AG04450 (cell line): ENCODE measurements around the gene LATS1. TPM values are rescaled to one million over a fixed set of nuclear protein-coding genes. Genes with fewer than 3 reads are reported as not detected.

Source experiments
- CTCF ChIA-PET: fragments of 300-600, 350-600 bp; formaldehyde crosslinking; extraction: SDS; loops from one replicate; lab custom pipeline; 2022; ENCODE audit warnings: antibody characterized with exemption, inconsistent platforms; lab: Charles Lee
- POLR2A ChIA-PET: fragments of 350-600 bp; formaldehyde crosslinking; extraction: SDS; loops from one replicate; lab custom pipeline; 2021; ENCODE audit warnings: antibody characterized with exemption, inconsistent platforms; lab: Yijun Ruan, JAX
- DNase-seq: peaks from one replicate; pipeline ENCODE4 v3.0.0-alpha.2; 2011; ENCODE audit warnings: low read depth, low spot score
- H3K27ac ChIP-seq: one replicate; pipeline ENCODE4 v1.5.1; 2012; ENCODE audit warnings: low read depth, low read length, control low read depth
- H3K27me3 ChIP-seq: one replicate; pipeline ENCODE4 v1.6.0; 2012; ENCODE audit warnings: low read length; ENCODE audit not compliant: control insufficient read depth, insufficient read depth
- H3K4me3 ChIP-seq: 2 replicates; pipeline ENCODE4 v1.5.1; 2011; ENCODE audit warnings: mild to moderate bottlenecking, low read depth, low read length, control low read depth
- H3K9me3 ChIP-seq: 2 replicates; pipeline ENCODE4 v1.5.1; 2012; ENCODE audit warnings: low read length; ENCODE audit not compliant: control insufficient read depth, insufficient read depth
- CTCF ChIP-seq: IDR thresholded peaks from 2 replicates; pipeline ENCODE4 v1.5.1; 2011; ENCODE audit warnings: low read depth, low read length, control low read depth, inconsistent platforms
- polyA plus RNA-seq: library from polyadenylated mRNA; depleted of rRNA; stranded (reverse); fragments of >200 nt; gene quantifications from 2 replicates; pipeline ENCODE4 v1.2.3, GENCODE V29; 2011

Gene LATS1
- polyA plus RNA-seq, 1 experiment: 17.6 TPM

GRCh38 chr6:149734915-149735314, 17.0 kb upstream of the LATS1 start:
- POLR2A ChIA-PET: no interaction called here
- no peak for DNase-seq
- no peak for TF ChIP-seq CTCF
- H3K9me3 ChIP-seq: no peaks in the 10 kb centered on the region
- H3K27me3 ChIP-seq: no peaks in the 10 kb centered on the region
- H3K4me3 ChIP-seq: no peak overlapping the region
- CTCF ChIA-PET: interaction anchor here (0.6 to 3.1 kb wide), 4 partner anchors 11 to 33 kb away, joined by 3 to 24 read pairs (median 8); partner anchors contain the start of gene NUP43
- no peak overlapping the region for H3K27ac ChIP-seq

DNA sequence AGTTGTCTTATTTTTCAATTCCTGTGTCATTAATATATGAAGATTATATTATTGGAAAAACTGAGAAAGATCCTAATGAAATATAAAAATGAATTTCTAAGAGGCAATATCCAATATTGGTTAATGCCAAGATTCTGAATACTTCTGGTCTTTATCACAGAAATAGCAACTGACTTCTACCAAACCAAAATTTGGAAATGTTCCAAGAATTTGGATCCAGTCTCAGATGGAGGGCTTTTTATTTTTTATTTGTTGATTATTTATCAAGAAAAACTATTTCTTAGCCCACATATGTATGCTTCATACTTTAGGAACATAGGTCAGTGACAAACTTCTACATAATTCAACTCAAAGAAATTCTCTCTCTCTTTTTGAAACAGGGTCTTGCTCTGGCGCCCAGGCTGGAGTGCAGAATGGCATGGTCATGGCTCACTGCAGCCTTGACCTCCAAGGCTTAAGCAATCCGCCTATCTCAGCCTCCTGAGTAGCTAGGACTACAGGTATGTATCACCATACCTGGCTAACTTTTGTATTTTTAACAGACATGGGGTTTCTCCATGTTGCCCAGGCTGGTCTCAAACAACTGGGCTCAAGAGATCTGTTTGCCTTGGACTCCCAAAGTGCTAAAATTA, 15.3 kb upstream of the LATS1 start:
- DNase-seq: no peak
- ChIA-PET CTCF (interaction anchor here (3.1 kb wide), 1 partner anchor 9 kb away, joined by 24 read pairs; no protein-coding TSS in a partner anchor), POLR2A (no interaction called here)
- Histone ChIP-seq H3K27me3 (no peaks in the 10 kb centered on the region), H3K9me3 (no peaks in the 10 kb centered on the region), H3K4me3 (no peak overlapping the region), H3K27ac (no peak overlapping the region)
- no peak for TF ChIP-seq CTCF

DNA sequence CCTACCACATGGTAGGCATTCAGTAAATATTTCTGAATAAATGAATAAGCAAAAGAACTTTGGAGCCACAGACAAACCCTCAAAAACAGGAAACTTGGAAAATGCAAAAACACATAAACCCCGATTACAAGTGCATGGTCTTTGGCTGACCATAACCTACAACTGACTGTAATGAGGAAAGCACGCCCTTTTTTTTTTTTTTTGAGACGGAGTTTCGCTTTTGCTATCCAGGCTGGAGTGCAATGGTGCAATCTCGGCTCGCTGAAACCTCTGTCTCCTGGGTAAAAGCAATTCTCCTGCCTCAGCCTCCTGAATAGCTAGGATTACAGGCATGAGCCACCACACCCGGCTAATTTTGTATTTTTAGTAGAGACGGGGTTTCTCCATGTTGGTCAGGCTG, 11.9 kb upstream of the LATS1 start:
- Histone ChIP-seq H3K27ac (no peak overlapping the region), H3K27me3 (no peaks in the 10 kb centered on the region), H3K9me3 (no peaks in the 10 kb centered on the region), H3K4me3 (no peak overlapping the region)
- ChIA-PET POLR2A (no interaction called here), CTCF (no interaction called here)
- DNase-seq: no peak
- no peak for TF ChIP-seq CTCF

DNA sequence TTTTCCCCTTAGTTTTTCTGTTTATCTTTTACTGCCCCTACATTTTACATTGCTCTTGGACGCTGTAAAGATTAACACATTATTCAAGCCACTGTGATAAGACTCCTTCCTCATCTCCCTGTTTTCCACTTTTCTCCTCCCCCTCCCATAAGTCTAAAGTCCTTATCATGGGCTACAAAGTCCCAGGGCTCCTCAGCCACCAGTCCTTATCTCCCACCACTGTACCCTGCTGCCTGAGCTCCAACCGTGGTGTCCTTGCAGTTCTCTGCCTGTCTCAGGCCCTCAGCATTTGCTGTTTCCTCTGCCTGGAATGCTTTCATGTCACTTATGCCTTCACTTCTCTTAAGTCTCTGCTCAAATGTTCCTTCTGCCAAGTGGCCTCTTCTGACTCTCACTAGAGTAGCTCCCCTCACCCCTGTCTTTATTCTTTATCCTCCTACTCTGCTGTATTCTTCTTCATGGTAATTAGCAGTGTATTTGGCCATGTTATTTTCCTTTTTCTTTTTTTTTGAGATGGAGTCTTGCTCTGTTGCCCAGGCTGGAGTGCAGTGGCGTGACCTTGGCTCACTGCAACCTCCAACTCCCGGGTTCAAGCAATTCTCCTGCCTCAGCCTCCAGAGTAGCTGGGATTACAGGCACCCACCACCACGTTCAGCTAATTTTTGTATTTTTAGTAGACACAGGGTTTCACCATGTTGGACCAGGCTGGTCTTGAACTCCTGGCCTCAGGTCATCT, 10.8 kb upstream of the LATS1 start:
- Histone ChIP-seq H3K27me3 (no peaks in the 10 kb centered on the region), H3K4me3 (no peak overlapping the region), H3K9me3 (no peaks in the 10 kb centered on the region), H3K27ac (no peak overlapping the region)
- POLR2A ChIA-PET: no interaction called here
- TF ChIP-seq CTCF: no peak
- no peak for DNase-seq
- CTCF ChIA-PET: no interaction called here

GRCh38 chr6:149727793-149728498, 10.0 kb upstream of the LATS1 start:
- Histone ChIP-seq H3K27me3 (no peaks in the 10 kb centered on the region), H3K9me3 (no peaks in the 10 kb centered on the region), H3K4me3 (no peak overlapping the region), H3K27ac (no peak overlapping the region)
- no peak for TF ChIP-seq CTCF
- CTCF ChIA-PET: no interaction called here
- POLR2A ChIA-PET: no interaction called here
- DNase-seq: no peak
